Colon (tissue), 2 donors: Measurements from ENCODE around the gene POU4F1.

Source experiments
- FAIRE-seq: peaks from 2 replicates; lab custom pipeline; 2012; peaks lifted over from hg19 to GRCh38; lab: Jason Lieb, UNC
- donor health status: control.
- donor health status: control.

POU4F1 gene

DNA sequence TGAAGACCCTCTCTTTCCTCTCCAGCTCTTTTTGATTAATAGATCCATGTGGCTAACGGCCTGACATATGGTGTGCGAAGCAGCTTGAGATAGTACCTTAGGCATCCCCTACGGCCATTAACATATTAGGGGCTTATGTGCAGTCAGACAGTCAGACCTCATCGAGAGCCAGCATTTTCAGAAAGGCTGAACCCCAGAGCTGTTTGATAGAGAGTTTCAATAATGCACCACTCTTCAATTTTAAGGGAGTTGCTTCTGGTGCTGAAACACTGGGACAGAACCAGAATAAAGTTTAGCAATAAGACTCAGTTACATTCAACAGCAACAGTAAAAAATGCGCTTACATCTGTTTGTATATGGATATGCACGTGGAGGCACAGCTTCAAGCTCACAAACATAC, 10.8 kb downstream of the POU4F1 start:
- no peak for FAIRE-seq

DNA sequence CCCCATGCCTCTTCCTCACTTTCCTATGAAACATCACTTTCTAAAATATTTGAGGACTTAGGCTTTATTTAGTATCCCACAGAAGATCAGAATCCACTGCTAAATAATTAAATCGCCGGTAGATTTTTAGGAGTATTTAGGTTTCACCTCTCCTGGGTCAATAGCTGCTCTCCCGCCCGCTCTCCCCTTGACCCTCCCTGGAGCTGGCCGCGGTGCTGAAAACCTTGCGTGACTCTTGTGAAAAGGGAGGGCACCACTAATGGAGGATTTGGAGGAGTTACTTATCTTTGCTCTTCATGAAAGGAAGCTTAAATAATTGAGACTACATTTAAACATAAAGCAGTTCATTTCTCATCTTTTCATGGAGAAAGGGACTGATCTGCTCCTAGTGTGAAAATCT, 14.1 kb downstream of the POU4F1 start:
- FAIRE-seq: no peak

DNA sequence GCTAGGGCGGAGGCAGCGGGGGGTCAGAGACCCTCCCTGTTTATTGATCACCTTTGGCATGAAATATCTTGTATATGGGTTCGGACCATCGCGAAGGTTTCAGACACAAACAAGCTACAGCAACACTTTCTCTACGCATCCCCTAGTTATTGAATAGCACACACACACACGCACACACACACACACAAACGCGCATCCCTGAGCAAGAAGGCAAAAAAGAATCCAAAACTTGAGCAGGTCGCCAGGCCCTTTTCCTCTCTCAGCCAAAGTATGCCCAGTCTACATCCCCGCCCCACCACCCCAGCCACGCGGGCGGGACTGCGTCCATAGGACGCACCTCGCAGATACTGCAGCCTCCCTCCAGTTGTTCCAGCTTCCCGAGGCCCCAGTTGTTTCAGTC, 16.0 kb downstream of the POU4F1 start:
- FAIRE-seq: no peak

DNA sequence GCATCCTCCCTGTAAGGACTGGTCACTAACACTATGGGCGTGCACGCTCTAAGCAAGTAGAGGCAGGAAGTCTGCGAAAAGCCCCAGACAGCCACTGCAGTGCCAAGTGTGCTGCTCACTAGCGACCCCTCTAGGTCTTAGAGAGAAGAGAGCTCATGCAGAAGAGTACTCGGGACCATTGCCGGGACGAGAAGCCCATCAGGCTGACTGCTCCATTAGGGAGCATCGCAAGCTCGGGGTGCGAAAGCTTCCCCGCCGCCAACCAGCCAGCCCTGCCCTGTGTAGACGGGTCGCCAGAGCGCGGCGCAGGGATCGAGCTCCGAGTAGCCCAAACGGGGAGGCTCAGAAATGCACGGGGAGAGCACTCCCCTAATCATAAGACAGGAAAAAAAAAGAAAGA, 16.6 kb downstream of the POU4F1 start:
- no peak for FAIRE-seq

DNA sequence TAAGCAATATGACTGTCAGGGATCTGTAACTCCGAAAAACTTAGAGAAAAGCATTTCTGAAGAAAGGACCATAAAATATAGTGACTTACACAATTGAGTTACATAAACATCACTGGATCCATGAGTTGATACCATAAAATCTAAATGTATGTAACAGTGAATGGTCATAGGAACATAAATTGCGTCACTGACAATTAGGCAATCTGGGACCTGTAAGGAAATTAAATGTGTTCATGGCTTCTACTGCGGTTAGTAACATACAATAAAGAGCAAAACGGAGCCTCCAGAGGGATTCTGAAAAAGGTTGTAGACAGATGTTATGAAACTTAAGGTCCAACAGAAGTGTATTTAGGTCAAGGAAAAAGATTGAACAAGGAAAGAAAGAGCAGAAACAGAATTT, 27.1 kb downstream of the POU4F1 start:
- no peak for FAIRE-seq

DNA sequence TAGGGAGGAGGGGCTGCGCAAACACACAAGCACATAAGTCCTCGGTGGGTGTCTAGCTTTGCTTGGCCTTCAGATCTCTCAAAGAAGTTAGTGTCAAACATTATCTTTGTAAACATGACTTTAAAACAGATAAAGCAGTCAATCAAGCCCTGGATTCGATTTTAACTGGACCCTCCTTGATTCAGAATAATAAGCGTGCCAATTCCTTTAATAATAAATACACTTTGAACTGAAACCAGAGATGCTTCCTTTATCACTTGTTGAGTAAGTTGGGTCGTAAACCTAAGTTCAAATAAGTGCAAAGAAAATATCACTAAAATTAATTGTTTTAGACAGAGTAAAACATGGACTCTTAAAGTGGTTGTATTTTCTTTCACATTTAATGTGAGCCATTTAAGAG, 30.9 kb downstream of the POU4F1 start:
- no peak for FAIRE-seq

DNA sequence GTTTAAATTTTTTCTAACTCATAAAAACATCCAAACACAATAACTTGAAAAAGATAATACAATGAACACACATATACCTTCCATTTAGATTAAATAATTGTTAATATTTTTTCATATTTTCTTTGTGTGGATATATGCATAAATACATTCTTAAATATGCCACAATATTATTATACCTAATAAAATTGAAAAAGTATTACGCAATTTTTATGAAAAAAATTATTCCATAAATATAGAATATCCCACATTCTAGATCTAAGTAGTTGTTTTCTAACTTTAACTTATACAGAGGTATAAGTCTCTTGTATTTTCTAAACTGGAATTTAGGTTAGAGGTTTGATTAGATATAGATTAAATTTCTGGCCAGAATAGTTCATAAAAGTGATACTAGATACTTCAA, 34.3 kb downstream of the POU4F1 start:
- no peak for FAIRE-seq

DNA sequence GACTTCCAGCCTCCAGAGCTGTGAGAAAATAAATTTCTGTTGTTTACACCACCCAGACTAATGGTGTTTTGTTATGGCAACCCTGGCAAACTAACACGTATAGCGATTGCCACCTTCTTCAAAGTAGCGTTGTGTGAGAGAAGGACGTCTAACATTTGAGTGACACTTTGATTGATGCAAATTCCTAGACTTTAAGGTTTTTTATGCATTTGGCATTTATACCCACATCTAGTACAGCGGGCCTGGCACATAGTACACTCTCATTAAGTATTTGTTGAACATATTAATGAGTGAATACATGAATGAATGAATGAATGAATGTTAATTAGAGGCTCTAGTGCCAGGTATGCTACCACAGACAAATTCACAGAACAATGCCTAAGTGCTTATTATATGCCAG, 36.7 kb downstream of the POU4F1 start:
- FAIRE-seq: no peak

DNA sequence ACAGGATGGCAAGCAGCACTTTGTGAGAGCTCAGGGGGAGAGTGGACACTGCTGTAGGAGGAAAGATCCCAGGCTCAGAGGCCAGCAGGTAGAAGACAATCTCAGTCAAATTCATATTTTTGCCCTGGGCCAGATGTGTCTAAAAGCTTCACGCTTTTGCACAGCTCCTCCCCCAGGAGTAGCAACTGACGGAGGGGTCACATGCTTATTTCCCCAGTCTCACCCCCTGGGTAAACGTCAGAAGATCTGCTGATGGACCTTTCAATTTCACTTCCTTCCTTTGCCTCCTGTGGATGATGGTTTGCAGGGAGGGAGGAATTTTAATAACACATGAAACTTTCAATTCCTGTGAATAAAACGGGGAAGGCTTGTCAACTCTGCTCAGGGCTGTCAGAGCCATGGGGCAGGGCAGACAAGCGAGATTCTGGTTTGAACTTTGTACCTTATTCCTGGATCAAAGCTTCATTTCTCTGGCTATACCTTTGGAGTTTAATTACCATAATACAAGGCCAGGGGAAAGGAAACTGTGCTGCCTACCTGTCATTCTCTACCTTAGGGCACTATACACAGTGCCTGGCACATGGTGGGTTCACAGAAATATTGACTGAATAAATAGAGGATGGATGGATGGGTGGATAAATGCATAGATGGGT, 41.0 kb downstream of the POU4F1 start:
- no peak for FAIRE-seq
